B cell (primary cell): ENCODE data around the gene MXRA8. TPM values are rescaled to one million over a fixed set of nuclear protein-coding genes. Genes with fewer than 3 reads are reported as not detected.

Experiments
- ATAC-seq: fragments of 200-7000 bp; cut with Tn5 transposase; one replicate; pipeline ENCODE4 v1.10.0; 2021; ENCODE audit warnings: low read depth, mild to moderate bottlenecking, moderate number of reproducible peaks, moderate library complexity
- CTCF ChIA-PET: fragments of 350-600 bp; sonication (Branson Sonifier 250); formaldehyde crosslinking; loops from one replicate; lab custom pipeline; 2021; ENCODE audit warnings: antibody characterized with exemption, inconsistent platforms; lab: Charles Lee
- POLR2A ChIA-PET: fragments of 350-600 bp; sonication (Branson Sonifier 250); formaldehyde crosslinking; loops from one replicate; lab custom pipeline; 2021; ENCODE audit warnings: antibody characterized with exemption; lab: Charles Lee
- DNase-seq: peaks from one replicate; pipeline ENCODE4 v3.0.0; 2013
- H2AFZ ChIP-seq: 2 replicates; pipeline ENCODE4 v1.6.1; 2012; ENCODE audit warnings: mild to moderate bottlenecking, low read depth, low read length; ENCODE audit not compliant: insufficient read depth, poor library complexity, severe bottlenecking
- H3K27ac ChIP-seq, 2 donors: 1 replicate in 1 of 2; 2 replicates in 1 of 2; pipeline ENCODE4 v1.5.1; 2012 to 2013; ENCODE audit warnings: low read length in 2 of 2, mild to moderate bottlenecking in 2 of 2, moderate library complexity in 1 of 2
- H3K27me3 ChIP-seq, 4 experiments: fragments of 200-600 bp in 1 of 4; sonication (generic) in 1 of 4; replicated peaks in 1 of 4; 1 replicate in 2 of 4; 2 replicates in 2 of 4; pipeline versions ENCODE4 v1.6.1 to v1.7.0; 2013 to 2016; ENCODE audit warnings: low read length in 3 of 4, mild to moderate bottlenecking in 2 of 4, mixed read lengths in 1 of 4, moderate library complexity in 1 of 4; ENCODE audit not compliant: insufficient read depth in 4 of 4, control insufficient read depth in 3 of 4; ENCODE audit errors: control extremely low read depth in 1 of 4
- H3K36me3 ChIP-seq, 2 experiments: replicated peaks in 1 of 2; 1 replicate in 1 of 2; 2 replicates in 1 of 2; pipeline versions ENCODE4 v1.6.1 to v1.7.1; 2013; ENCODE audit warnings: low read length in 1 of 2; ENCODE audit not compliant: insufficient read depth in 2 of 2, control insufficient read depth in 1 of 2; ENCODE audit errors: control extremely low read depth in 1 of 2, extremely low read depth in 1 of 2
- H3K4me1 ChIP-seq, 2 donors: fragments of 200-600 bp in 1 of 2; sonication (generic) in 1 of 2; 1 replicate in 1 of 2; 2 replicates in 1 of 2; pipeline versions ENCODE4 v1.5.1 to v1.6.1; 2013 to 2017; ENCODE audit warnings: low read length in 2 of 2; ENCODE audit not compliant: control insufficient read depth in 2 of 2, insufficient read depth in 2 of 2
- H3K4me2 ChIP-seq: replicated peaks from 2 replicates; pipeline ENCODE3; 2012; ENCODE audit warnings: mild to moderate bottlenecking, low read depth, low read length; ENCODE audit not compliant: poor library complexity, severe bottlenecking
- H3K4me3 ChIP-seq, 5 experiments: fragments of 200-600 bp in 1 of 5; sonication (generic) in 1 of 5; 1 replicate in 3 of 5; 2 replicates in 2 of 5; pipeline versions ENCODE4 v1.5.1 to v1.7.0; 2011 to 2016; ENCODE audit warnings: low read length in 4 of 5, mild to moderate bottlenecking in 4 of 5, low read depth in 2 of 5, control low read depth in 1 of 5, moderate library complexity in 1 of 5; ENCODE audit not compliant: insufficient read depth in 1 of 5; ENCODE audit errors: control extremely low read depth in 1 of 5, extremely low read depth in 1 of 5
- H3K79me2 ChIP-seq: fragments of 200-600 bp; sonication (generic); one replicate; pipeline ENCODE4 v1.6.0; 2016; ENCODE audit warnings: low read length; ENCODE audit not compliant: control insufficient read depth, insufficient read depth
- H3K9ac ChIP-seq: fragments of 200-600 bp; sonication (generic); 2 replicates; pipeline ENCODE4 v1.6.1; 2017; ENCODE audit warnings: mild to moderate bottlenecking, low read length, moderate library complexity
- H3K9me3 ChIP-seq, 3 donors: one replicate each; pipeline versions ENCODE4 v1.6.1 to v1.7.1; 2013; ENCODE audit warnings: low read length in 2 of 3; ENCODE audit not compliant: control insufficient read depth in 2 of 3, insufficient read depth in 1 of 3; ENCODE audit errors: control extremely low read depth in 1 of 3
- H4K20me1 ChIP-seq: 2 replicates; pipeline ENCODE4 v1.6.0; 2012; ENCODE audit warnings: mild to moderate bottlenecking, low read length; ENCODE audit not compliant: insufficient read depth, control insufficient read depth, poor library complexity, severe bottlenecking
- H3K27ac Mint-ChIP-seq: one replicate; pipeline ENCODE4 v1.8.0; 2021; ENCODE audit warnings: mixed read lengths
- H3K27me3 Mint-ChIP-seq: one replicate; pipeline ENCODE4 v1.8.0; 2021; ENCODE audit warnings: mixed read lengths
- H3K4me1 Mint-ChIP-seq: one replicate; pipeline ENCODE4 v1.8.0; 2021; ENCODE audit warnings: mixed read lengths
- H3K4me3 Mint-ChIP-seq: one replicate; pipeline ENCODE4 v1.8.0; 2021; ENCODE audit warnings: mixed read lengths
- H3K9me3 Mint-ChIP-seq: one replicate; pipeline ENCODE4 v1.8.0; 2022; ENCODE audit warnings: mixed read lengths; ENCODE audit not compliant: insufficient read depth
- EZH2 ChIP-seq: IDR thresholded peaks from 2 replicates; pipeline ENCODE4 v1.6.1; 2012; ENCODE audit warnings: borderline replicate concordance, low read depth, mild to moderate bottlenecking, moderate library complexity, low read length; ENCODE audit not compliant: insufficient read depth, poor library complexity, severe bottlenecking
- WGBS: methylation state at CpG from one replicate; pipeline ENCODE4 v1.1.5; 2013; ENCODE audit warnings: missing lambda C conversion rate; ENCODE audit not compliant: insufficient coverage; 5-methylcytosine and 5-hydroxymethylcytosine counted together
- intact Hi-C: fragments of 100-400 bp; cut with micrococcal nuclease; formaldehyde crosslinking; loops from one replicate; pipeline ENCODE4 v1.10.0; 2022
- polyA plus RNA-seq: library from polyadenylated mRNA; depleted of rRNA; stranded (reverse); fragments of >200 nt; gene quantifications from 2 replicates; pipeline ENCODE4 v1.2.3, GENCODE V29; 2012
- total RNA-seq, 2 donors: library from RNA; stranded (reverse); fragments of 120-200 nt in 1 of 2; gene quantifications; 1 replicate in 1 of 2; 2 replicates in 1 of 2; pipeline versions ENCODE4 v1.2.3 to v1.2.4, GENCODE V29; 2013 to 2022
- TF ChIP-seq, protein P1 (sequence below): fragments of 200-600 bp; IDR thresholded peaks from one replicate; pipeline ENCODE4 v1.8.0; 2022; ENCODE audit warnings: antibody characterized with exemption, mild to moderate bottlenecking

MXRA8 gene
- total and polyA plus RNA-seq, 2 donors (not counting 1 experiment from before 2014, with no cell fraction given): 0.10 TPM; not detected in 1

DNA sequence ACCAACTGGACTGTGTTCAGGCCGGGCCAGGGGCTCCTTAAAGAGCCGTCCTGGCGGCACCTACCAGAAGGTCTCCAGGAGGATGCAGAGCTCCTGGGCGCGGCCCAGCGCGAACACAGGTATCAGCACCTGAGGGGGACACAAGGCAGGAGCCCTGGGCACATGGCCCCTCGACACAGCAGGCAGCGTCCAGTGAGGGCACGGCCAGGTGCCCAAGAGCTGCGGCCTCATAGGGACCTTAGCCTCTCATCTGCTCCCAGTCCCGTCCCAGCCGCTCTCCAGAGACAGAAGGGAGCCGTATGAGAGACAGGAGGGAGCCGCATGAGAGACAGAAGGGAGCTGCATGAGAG, 44.1 kb downstream of the MXRA8 start:
- Mint-ChIP-seq H3K4me1 (peaks cover 3% of the 10 kb centered on the region), H3K4me3 (no peak overlapping the region), H3K27me3 (no peaks in the 10 kb centered on the region), H3K27ac (no peak overlapping the region), H3K9me3 (no peaks in the 10 kb centered on the region)
- ChIA-PET CTCF (no interaction called here), POLR2A (interaction anchor here (0.6 kb wide), 1 partner anchor 232 kb away, joined by 6 read pairs; no protein-coding TSS in a partner anchor)
- intact Hi-C loops: no loop called here
- H3K9ac ChIP-seq: no peak overlapping the region
- WGBS: 98% methylated on average over 15 of the region's 15 CpGs
- H3K27ac ChIP-seq: no peak overlapping the region
- peaks cover 15% of the 10 kb centered on the region for H4K20me1 ChIP-seq
- no peak for TF ChIP-seq EZH2
- TF ChIP-seq, protein P1, sequence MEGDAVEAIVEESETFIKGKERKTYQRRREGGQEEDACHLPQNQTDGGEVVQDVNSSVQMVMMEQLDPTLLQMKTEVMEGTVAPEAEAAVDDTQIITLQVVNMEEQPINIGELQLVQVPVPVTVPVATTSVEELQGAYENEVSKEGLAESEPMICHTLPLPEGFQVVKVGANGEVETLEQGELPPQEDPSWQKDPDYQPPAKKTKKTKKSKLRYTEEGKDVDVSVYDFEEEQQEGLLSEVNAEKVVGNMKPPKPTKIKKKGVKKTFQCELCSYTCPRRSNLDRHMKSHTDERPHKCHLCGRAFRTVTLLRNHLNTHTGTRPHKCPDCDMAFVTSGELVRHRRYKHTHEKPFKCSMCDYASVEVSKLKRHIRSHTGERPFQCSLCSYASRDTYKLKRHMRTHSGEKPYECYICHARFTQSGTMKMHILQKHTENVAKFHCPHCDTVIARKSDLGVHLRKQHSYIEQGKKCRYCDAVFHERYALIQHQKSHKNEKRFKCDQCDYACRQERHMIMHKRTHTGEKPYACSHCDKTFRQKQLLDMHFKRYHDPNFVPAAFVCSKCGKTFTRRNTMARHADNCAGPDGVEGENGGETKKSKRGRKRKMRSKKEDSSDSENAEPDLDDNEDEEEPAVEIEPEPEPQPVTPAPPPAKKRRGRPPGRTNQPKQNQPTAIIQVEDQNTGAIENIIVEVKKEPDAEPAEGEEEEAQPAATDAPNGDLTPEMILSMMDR: no peak
- H3K4me3 ChIP-seq: no peak overlapping the region
- H3K4me2 ChIP-seq: no peak overlapping the region
- H2AFZ ChIP-seq: no peak overlapping the region
- no peak for ATAC-seq
- DNase-seq: no peak
- H3K27me3 ChIP-seq: no peaks in the 10 kb centered on the region
- peaks cover 3 to 6% of the 10 kb centered on the region in 2 donors for H3K4me1 ChIP-seq
- no peaks in the 10 kb centered on the region for H3K9me3 ChIP-seq
- peaks cover 9% of the 10 kb centered on the region for H3K79me2 ChIP-seq
- H3K36me3 ChIP-seq: peaks cover 0 to 46% of the 10 kb centered on the region in 2 experiments

DNA sequence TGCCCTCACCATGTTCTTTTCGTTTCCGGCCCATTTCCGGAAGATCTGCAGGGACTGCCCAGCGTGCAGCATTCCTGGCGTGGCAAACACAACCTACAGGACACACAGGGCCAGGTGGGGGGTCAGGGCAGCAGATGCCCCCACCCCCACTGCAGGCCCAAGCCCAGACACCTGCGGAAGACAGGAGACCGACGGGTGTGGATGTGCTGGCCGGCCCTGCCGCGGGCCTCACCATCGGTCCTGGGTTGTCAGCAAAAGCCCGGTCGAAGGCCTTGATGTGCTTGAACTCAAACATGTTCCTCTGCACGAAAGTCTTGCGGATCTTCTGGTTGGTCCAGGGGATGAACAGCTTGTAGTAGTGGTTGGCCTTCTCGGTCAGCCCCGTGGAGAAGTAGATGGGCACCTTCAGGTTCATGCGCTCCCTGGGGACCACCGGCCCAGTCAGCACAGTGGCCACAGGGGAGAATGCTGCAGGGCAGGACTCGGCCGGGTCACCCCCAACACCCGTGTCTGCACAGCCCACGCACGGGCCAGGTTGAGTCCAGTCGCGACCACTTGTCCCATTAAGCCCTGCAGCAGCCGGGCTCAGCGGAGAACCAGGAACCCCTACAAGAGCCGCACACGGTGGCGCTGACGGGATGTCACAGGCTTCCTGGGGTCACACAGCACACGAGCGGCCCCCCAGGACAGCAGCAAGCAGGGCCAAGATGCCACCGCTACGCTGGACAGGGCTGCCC, 44.7 kb downstream of the MXRA8 start:
- no peak overlapping the region for H3K9ac ChIP-seq
- 94% methylated on average over 37 of the region's 37 CpGs for WGBS
- no peak for TF ChIP-seq EZH2
- TF ChIP-seq, protein P1: no peak
- no peaks in the 10 kb centered on the region for H3K27me3 ChIP-seq
- Mint-ChIP-seq H3K27me3 (no peaks in the 10 kb centered on the region), H3K27ac (no peak overlapping the region), H3K4me3 (no peak overlapping the region), H3K4me1 (peaks cover 4% of the 10 kb centered on the region), H3K9me3 (no peaks in the 10 kb centered on the region)
- no peak overlapping the region for H3K4me2 ChIP-seq
- no peaks in the 10 kb centered on the region for H3K9me3 ChIP-seq
- intact Hi-C loops: no loop called here
- no peak overlapping the region for H3K27ac ChIP-seq
- peaks cover 8% of the 10 kb centered on the region for H3K79me2 ChIP-seq
- ChIA-PET CTCF (no interaction called here), POLR2A (interaction anchor here (0.6 kb wide), 1 partner anchor 233 kb away, joined by 6 read pairs; no protein-coding TSS in a partner anchor)
- no peak overlapping the region for H3K4me3 ChIP-seq
- H3K36me3 ChIP-seq: peaks cover 0 to 43% of the 10 kb centered on the region in 2 experiments
- no peak for ATAC-seq
- H4K20me1 ChIP-seq: peaks cover 9% of the 10 kb centered on the region
- no peak for DNase-seq
- H3K4me1 ChIP-seq: peaks cover 6 to 10% of the 10 kb centered on the region in 2 donors
- H2AFZ ChIP-seq: no peak overlapping the region
